Naive B cell (primary cell): ENCODE data around the gene MCRIP1. TPM values are rescaled to one million over a fixed set of nuclear protein-coding genes. Genes with fewer than 3 reads are reported as not detected.

Source experiments
- ATAC-seq, 2 donors: fragments of 150-1000 bp; cut with Tn5 transposase; 2 replicates each; pipeline ENCODE4 v1.10.0; 2021; ENCODE audit warnings: low read depth in 2 of 2, mild to moderate bottlenecking in 2 of 2, moderate library complexity in 2 of 2
- DNase-seq: peaks from one replicate; pipeline ENCODE4 v3.0.0; 2022
- H3K27ac Mint-ChIP-seq, 6 donors: one replicate each; pipeline ENCODE4 v1.8.0; 2020 to 2022; ENCODE audit warnings: mild to moderate bottlenecking in 6 of 6, mixed read lengths in 6 of 6, moderate library complexity in 5 of 6, inconsistent platforms in 2 of 6
- H3K27me3 Mint-ChIP-seq, 3 donors: one replicate each; pipeline ENCODE4 v1.8.0; 2021 to 2022; ENCODE audit warnings: mixed read lengths in 3 of 3, mild to moderate bottlenecking in 1 of 3
- H3K36me3 Mint-ChIP-seq, 2 donors: one replicate each; pipeline ENCODE4 v1.8.0; 2020 to 2022; ENCODE audit warnings: mixed read lengths in 2 of 2, inconsistent platforms in 1 of 2, mild to moderate bottlenecking in 1 of 2
- H3K4me1 Mint-ChIP-seq, 3 donors: one replicate each; pipeline ENCODE4 v1.8.0; 2020 to 2022; ENCODE audit warnings: mixed read lengths in 3 of 3, inconsistent platforms in 1 of 3, mild to moderate bottlenecking in 1 of 3, moderate library complexity in 1 of 3
- H3K4me3 Mint-ChIP-seq, 8 donors: one replicate each; pipeline ENCODE4 v1.8.0; 2020 to 2022; ENCODE audit warnings: mild to moderate bottlenecking in 8 of 8, mixed read lengths in 8 of 8, moderate library complexity in 8 of 8, inconsistent platforms in 2 of 8
- H3K9me3 Mint-ChIP-seq, 7 donors: one replicate each; pipeline ENCODE4 v1.8.0; 2020 to 2022; ENCODE audit warnings: mixed read lengths in 7 of 7, mild to moderate bottlenecking in 5 of 7, inconsistent platforms in 2 of 7, moderate library complexity in 1 of 7
- polyA plus RNA-seq, 6 donors: library from polyadenylated mRNA; unstranded; fragments of 300-500 nt; fragmentation: Illumina TruSeq; gene quantifications; one replicate each; pipeline ENCODE4 v1.2.3, GENCODE V29; 2021; ENCODE audit warnings: low read depth in 6 of 6

The MCRIP1 gene
- polyA plus RNA-seq, 6 donors from 2014 or later = 66.2 to 114 (median 77.4) TPM

GRCh38 chr17:81806461-81807209, 26.5 kb downstream of the MCRIP1 start:
- H3K4me1 Mint-ChIP-seq = peaks cover 10 to 19% (median 12%) of the 10 kb centered on the region in 3 donors
- DNase-seq (no peak), ATAC-seq (no peak)
- peak overlapping the region in 1 of 8 donors; percentile 6 for H3K4me3 Mint-ChIP-seq
- peaks cover 18 to 74% (median 45%) of the 10 kb centered on the region in 3 donors for H3K27me3 Mint-ChIP-seq
- H3K9me3 Mint-ChIP-seq = no peaks in the 10 kb centered on the region
- no peak overlapping the region for H3K27ac Mint-ChIP-seq
- peaks cover 0 to 12% of the 10 kb centered on the region in 2 donors for H3K36me3 Mint-ChIP-seq

DNA sequence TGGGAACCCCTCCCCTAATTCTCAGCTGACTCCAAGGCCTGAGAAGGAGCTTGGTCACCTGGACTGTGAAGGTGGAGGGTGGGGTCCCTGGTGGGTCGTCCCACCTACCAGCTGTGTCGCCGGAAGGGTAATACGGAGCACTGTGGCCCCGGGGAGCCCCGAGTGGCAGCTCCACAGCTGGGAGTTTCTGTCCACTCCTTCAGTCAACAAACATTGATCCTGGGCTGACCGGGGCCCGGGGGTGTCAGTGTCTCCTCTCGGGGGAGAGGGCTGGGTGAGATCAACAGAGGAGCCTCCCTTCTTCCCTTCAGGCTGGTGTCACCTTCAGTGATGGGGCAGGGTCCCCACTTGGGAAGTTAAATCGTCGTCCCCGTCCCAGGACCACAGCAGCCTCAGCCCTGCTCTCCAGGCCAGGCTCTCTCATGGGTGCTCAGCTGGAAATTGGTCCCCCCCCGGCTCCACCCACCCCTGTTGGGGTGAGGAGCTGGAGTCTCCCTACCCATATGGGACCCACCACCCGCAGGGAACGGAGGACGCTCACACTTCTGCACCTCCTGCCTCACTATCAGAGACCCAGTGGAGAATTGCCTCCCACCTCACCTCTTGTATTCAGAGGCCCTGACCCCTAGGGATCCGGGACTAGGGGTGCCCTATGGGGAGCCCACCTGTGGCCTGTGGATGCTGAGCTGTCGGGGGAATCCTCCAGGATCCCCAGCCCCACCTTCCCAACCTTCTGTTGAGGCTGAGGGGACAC, 27.2 kb downstream of the MCRIP1 start:
- H3K27ac Mint-ChIP-seq = no peak overlapping the region
- no peaks in the 10 kb centered on the region for H3K9me3 Mint-ChIP-seq
- H3K4me1 Mint-ChIP-seq = peaks cover 10 to 19% (median 12%) of the 10 kb centered on the region in 3 donors
- H3K27me3 Mint-ChIP-seq = peaks cover 25 to 79% (median 51%) of the 10 kb centered on the region in 3 donors
- peak overlapping the region in 3 of 8 donors; percentile 6 to 51 (median 42) for H3K4me3 Mint-ChIP-seq
- DNase-seq (no peak), ATAC-seq (no peak)
- H3K36me3 Mint-ChIP-seq = peaks cover 0 to 12% of the 10 kb centered on the region in 2 donors

DNA sequence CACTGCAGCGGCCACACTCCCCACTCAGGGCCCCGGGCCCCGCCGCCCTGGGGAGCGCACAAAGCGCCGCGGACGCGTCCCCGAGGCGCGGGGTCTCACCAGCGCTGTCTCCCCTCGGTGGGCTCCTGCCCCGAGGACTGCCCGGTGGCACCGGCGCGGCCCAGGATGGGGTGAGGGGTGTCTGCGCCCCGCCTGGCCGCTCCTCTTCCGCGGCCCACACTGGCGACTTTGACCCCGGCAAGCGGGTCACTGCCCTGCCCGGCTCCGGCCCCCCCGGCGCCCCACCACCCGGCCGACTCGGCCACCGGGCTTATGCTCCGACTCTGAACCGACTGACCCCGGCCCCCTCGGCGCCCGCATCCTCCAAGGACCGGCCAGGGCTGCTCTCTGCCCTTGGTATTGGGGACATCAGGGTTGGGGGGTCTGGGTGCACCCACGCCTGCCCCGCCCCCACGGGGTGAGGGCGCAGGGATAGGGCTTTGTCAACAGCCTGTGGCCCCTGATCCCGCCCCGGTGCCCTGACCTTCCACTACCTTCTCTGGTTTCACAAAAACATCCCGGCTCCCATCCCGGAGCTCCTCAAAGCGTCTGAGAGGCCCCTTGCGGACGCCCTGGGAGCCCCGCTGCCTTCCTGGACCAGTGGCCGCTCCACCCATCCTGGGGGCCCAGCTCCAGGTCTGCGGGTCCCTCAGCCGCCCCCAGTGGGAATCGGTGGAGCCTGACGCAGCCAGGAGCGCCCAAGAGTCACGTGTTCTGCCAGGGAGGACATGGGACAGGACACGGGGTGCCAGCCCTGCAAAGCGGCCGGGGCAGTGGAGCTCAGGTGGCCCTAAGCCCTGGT, 28.3 kb downstream of the MCRIP1 start:
- Mint-ChIP-seq H3K9me3 (peaks cover 0 to 2% (median 0%) of the 10 kb centered on the region in 7 donors), H3K4me3 (peak overlapping the region in 2 of 8 donors; percentile 31 to 42), H3K27me3 (peaks cover 35 to 79% (median 52%) of the 10 kb centered on the region in 3 donors), H3K4me1 (peaks cover 10 to 19% (median 12%) of the 10 kb centered on the region in 3 donors), H3K27ac (peak overlapping the region in 1 of 6 donors; percentile 57), H3K36me3 (peaks cover 0 to 12% of the 10 kb centered on the region in 2 donors)
- ATAC-seq (no peak), DNase-seq (no peak)

- H3K4me3 Mint-ChIP-seq = peak within 1 kb of the TSS in 2 of 8 donors; percentile 42 to 53
- peaks cover 33 to 78% (median 51%) of the 10 kb centered on the region in 3 donors for H3K27me3 Mint-ChIP-seq
- H3K36me3 Mint-ChIP-seq = peaks cover 0 to 12% of the 10 kb centered on the region in 2 donors
- H3K4me1 Mint-ChIP-seq = peaks cover 8 to 19% (median 10%) of the 10 kb centered on the region in 3 donors
- DNase-seq (no peak), ATAC-seq (peak in 1 of 2 donors; percentile 14)
- H3K27ac Mint-ChIP-seq = peak within 1 kb of the TSS in 1 of 6 donors; percentile 57
- peaks cover 0 to 3% (median 0%) of the 10 kb centered on the region in 7 donors for H3K9me3 Mint-ChIP-seq
Measured at GRCh38 chr17:81803728-81804558, 29.1 kb downstream of the MCRIP1 start, which contains the start of gene GCGR. Gene GCGR (plus strand): TSS chr17:81804150. CDS start chr17:81809019, 4,869 bp downstream.

- Mint-ChIP-seq H3K9me3 (peaks cover 0 to 3% (median 0%) of the 10 kb centered on the region in 7 donors), H3K4me3 (peak overlapping the region in 4 of 8 donors; percentile 47 to 78 (median 52)), H3K27me3 (peaks cover 33 to 74% (median 49%) of the 10 kb centered on the region in 3 donors), H3K36me3 (peaks cover 0 to 12% of the 10 kb centered on the region in 2 donors), H3K4me1 (peaks cover 8 to 19% (median 10%) of the 10 kb centered on the region in 3 donors), H3K27ac (peak overlapping the region in 1 of 6 donors; percentile 34)
- DNase-seq (no peak), ATAC-seq (no peak)
Measured at GRCh38 chr17:81802856-81803643, 30.0 kb downstream of the MCRIP1 start.

DNA sequence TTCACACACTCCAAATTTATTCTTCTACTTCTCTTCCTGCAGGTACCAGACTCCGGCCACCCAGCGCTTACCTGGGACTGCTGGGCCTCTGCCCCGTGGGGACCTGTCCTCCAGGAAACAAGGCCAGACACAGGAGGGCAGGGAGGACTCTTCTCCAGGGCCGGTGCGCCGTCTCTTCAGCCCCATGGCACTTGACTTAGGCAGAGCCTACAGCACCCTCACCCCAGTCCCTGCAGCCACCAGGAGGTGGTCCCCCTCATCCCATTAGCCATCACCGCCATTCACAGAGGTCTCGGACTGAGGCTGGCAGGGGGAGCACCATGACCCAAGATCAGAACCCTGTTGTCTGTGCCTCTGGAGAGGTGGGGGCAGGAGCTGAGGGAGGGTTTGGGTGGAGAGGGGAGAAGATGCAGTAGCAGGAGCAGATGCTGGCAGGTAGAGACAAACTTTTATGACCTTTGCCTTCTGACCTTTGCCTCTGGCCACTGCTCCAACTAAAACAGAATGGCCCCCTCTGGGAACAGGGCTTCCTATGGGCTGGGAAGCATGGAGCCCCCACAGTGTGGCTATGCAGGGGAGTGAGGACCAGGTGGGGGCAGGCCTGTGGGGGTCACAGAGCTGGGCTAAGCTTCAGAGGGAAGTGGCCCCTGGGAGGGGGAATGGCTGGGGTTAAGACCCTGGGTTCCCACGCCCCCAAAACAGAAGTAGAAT, 30.9 kb downstream of the MCRIP1 start:
- Mint-ChIP-seq H3K9me3 (peaks cover 0 to 3% (median 0%) of the 10 kb centered on the region in 7 donors), H3K4me1 (peaks cover 8 to 19% (median 10%) of the 10 kb centered on the region in 3 donors), H3K27ac (no peak overlapping the region), H3K27me3 (peaks cover 33 to 66% (median 44%) of the 10 kb centered on the region in 3 donors), H3K36me3 (peaks cover 0 to 12% of the 10 kb centered on the region in 2 donors), H3K4me3 (peak overlapping the region in 5 of 8 donors; percentile 14 to 78 (median 51))
- no peak for DNase-seq
- no peak for ATAC-seq

- H3K4me3 Mint-ChIP-seq = no peak overlapping the region
- no peak overlapping the region for H3K27ac Mint-ChIP-seq
- DNase-seq (no peak), ATAC-seq (no peak)
- peaks cover 8 to 19% (median 10%) of the 10 kb centered on the region in 3 donors for H3K4me1 Mint-ChIP-seq
- H3K36me3 Mint-ChIP-seq = peaks cover 0 to 12% of the 10 kb centered on the region in 2 donors
- H3K9me3 Mint-ChIP-seq = peaks cover 0 to 3% (median 0%) of the 10 kb centered on the region in 7 donors
- H3K27me3 Mint-ChIP-seq = peaks cover 33 to 59% (median 44%) of the 10 kb centered on the region in 3 donors
Measured at GRCh38 chr17:81801327-81801726, 31.8 kb downstream of the MCRIP1 start.

DNA sequence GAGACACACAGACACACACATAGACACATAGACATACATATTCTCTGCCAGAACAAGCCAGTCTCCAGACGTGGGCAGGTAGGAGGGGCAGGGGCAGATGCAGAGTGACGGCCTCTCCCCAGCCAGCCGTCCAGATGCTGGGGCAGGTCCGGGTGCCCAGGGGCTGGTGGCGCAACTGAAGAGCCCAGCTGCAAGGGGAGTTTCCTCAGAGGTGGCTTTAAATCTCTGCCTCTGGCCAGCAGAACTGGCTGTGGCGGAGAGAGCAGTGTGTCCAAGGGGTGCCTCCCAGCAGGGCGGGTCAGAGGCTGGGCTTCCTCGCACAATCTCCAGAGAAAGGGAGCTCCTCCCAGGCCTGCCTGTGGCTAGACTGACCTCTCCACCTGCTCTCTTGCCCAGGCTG, 38.6 kb downstream of the MCRIP1 start:
- Mint-ChIP-seq H3K36me3 (no peaks in the 10 kb centered on the region), H3K4me1 (no peaks in the 10 kb centered on the region), H3K27me3 (peaks cover 4 to 5% (median 5%) of the 10 kb centered on the region in 3 donors), H3K9me3 (peaks cover 0 to 3% (median 0%) of the 10 kb centered on the region in 7 donors), H3K27ac (no peak overlapping the region), H3K4me3 (no peak overlapping the region)
- no peak for ATAC-seq
- DNase-seq = no peak

DNA sequence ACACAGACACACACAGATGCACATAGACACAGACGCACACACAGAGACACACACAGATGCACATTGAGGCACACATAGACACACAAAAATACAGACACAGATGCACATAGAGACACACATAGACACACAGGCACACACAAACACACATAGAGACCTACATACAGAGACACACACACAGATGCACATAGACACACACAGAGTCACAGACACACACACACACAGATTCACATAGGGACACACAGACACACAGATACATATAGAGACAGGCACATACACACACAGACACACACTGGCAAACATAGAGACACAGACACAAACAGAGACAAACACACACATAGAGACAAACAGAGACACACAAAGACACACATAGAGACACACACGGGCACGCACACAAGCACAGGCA, 39.0 kb downstream of the MCRIP1 start:
- Mint-ChIP-seq H3K36me3 (no peaks in the 10 kb centered on the region), H3K27me3 (peaks cover under 1 to 2% (median under 1%) of the 10 kb centered on the region in 3 donors), H3K4me1 (no peaks in the 10 kb centered on the region), H3K9me3 (peaks cover 0 to 1% (median 0%) of the 10 kb centered on the region in 7 donors), H3K27ac (no peak overlapping the region), H3K4me3 (no peak overlapping the region)
- ATAC-seq (no peak), DNase-seq (no peak)

GRCh38 chr17:81792675-81793615, 40.1 kb downstream of the MCRIP1 start:
- no peaks in the 10 kb centered on the region for H3K27me3 Mint-ChIP-seq
- H3K4me3 Mint-ChIP-seq = no peak overlapping the region
- ATAC-seq = no peak

More at GRCh38 chr17:81792675-81793615, 40.1 kb downstream of the MCRIP1 start:
- no peaks in the 10 kb centered on the region for H3K4me1 Mint-ChIP-seq
- DNase-seq = no peak
- H3K27ac Mint-ChIP-seq = no peak overlapping the region
- no peaks in the 10 kb centered on the region for H3K9me3 Mint-ChIP-seq
- H3K36me3 Mint-ChIP-seq = no peaks in the 10 kb centered on the region
